NCI-H748 (cell line): ENCODE measurements around the gene KAZN.
A peak's percentile ranks its signal among the peaks of the same experiment; 100 is the strongest.

ENCODE experiments used
- DNase-seq: peaks from one replicate; lab custom pipeline; 2025; ENCODE audit not compliant: unreplicated experiment; lab: John Stamatoyannopoulos, UW

Gene KAZN

DNA sequence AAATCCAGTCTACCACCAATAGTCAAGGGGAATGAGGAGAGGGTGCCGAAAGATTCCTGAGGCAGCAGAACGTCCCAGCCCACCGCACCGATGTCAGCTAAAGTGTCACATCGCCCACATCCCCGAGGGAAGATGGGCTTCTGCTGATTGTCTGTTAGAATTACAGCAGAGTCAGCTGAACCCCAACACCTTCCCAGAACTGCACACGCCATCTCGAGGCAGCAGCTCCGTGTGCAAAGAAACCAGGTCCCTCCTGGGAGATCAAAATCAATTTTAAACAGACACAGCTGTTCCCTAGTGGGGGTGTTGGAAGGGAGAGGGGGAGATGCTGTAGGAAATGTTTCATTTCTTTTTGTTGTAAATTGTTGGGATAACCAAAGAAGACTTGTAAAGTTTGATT, 12.8 kb upstream of the KAZN start:
- DNase-seq = no peak

DNA sequence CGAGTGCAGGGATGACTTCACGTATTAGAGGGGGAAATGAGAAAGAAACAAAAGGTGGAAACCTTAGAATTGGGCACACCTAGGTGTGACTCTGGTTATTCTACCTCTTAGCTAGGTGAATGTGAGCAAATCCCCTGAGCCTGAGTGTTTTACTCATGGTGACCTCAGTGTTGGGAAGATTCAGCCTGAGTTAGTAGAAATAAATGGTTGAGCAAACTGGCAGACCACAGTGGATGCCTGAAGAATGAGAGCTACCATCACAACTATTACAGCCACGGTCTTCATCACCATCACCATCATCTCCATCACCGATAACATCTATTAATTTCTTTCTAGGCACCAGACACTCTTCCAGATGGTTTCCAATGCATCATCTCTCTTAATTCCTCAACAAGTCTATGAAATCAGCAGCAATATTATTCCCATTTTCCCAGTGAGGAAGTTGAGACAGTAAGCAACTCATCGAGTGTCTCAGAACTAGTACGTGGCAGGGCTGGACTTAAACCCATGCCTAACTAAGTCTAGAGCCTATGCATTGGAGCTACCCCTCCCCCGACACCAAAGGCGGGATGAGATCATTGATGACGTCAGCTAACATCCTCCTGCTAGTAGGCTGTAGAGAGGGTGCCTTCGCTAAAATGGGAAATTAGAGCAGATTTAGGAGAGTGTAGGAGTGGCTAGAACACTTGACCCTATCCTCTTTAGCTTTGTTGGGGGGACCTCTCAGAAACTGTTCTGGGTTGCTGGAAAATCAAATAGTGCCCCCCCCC, 7.9 kb upstream of the KAZN start:
- DNase-seq = no peak

DNA sequence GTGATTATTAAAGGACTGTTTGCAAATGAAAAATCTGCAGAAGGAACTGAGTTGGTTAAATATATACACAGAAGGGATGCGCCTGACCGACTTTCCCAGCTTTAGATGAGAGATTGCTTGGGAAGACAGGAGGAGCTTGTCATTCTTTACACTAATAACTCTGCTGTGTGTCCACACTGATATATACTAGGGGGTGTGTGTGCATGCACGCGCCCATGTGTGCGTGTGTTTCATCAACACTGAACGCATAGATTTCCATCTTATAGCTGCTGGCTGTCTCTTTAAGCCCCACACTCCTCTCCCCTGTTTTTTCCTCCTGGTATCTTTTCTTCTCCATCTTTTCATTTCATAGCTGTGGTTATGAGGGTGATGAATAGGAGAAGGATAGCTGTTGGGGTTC, 6.9 kb upstream of the KAZN start:
- no peak for DNase-seq

DNA sequence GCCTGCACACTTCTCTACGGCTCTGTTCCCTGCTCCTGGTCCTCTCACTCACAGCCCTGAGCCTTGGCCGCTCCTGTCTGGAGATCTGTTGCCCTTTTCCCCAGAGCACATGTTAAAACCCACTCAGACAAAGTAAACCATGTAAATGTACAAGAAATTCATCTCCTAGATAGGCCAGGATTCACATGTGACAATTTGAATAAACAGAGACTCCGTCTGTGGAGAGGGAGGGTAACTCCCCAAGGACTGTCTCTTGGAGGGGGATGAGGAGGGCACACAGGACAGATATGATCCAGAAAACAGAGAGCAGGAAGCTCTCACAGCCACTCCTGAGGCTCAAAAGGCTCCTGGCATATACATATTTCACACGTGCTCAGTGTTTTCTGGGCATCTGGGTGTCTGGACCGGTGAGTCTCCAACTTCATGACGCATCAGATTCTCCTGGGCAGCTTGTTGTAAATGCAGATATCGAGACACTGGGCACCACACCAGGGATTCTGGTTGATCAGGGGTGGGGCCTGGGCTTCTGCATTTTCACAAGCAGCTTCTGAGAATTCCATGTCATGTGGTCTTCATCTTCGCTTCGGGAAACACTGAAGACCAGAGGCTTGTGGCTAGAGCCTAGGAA, 6.4 kb upstream of the KAZN start:
- no peak for DNase-seq

DNA sequence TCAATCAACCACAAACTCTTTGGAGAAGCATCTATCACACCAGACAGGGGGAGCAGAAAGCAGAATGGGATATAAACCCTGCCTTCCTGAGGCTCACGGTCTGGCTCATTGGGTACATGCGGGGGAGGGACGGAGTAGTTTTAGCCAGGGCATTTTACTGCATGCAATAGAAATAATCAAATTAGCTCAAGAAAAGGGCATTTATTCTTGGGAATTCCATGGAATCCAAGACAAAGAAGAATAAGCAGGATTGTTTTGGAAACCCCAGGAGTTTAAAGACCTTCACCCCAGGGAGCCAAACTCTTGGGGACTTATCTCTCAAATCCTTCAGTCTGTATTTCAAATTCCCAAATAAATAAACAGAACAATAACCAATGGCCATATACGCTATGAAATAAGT, 5.2 kb upstream of the KAZN start:
- DNase-seq = no peak

DNA sequence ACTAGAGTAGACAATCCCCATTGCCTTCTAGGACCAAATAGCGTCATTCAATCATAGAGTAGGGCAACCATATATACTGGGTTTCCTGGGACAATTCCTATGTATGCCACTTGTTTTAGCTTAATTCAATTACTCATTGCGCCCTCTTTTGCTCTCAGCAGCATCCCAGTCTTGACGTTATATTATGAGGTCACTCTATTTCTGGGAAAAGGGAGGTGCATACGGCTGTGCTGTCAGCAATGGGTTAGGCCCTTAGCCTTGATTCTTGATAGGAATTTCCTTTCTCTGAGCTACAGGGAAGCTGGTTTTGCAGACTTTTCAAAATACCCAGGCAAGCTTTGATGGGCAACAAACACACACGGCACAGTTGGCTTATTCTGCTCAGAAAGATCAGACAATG, 4.4 kb upstream of the KAZN start:
- no peak for DNase-seq

DNA sequence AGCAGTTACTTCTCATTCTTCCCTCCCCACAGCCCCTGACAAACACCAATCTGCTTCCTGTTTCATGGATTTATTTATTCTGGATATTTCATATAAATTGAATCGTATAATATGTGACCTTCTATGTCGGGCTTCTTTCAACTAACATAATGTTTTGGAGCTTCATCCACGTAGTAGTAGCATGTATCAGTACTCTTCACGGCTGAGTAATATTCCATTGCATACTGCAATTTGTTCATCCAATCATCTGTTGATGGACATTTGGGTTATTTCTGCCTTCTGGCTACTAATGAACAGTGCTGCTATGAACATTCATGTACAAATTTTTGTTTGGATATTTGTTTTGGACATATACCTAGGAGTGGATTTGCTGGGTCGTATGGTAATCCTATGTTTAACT, 1.9 kb upstream of the KAZN start:
- no peak for DNase-seq

DNA sequence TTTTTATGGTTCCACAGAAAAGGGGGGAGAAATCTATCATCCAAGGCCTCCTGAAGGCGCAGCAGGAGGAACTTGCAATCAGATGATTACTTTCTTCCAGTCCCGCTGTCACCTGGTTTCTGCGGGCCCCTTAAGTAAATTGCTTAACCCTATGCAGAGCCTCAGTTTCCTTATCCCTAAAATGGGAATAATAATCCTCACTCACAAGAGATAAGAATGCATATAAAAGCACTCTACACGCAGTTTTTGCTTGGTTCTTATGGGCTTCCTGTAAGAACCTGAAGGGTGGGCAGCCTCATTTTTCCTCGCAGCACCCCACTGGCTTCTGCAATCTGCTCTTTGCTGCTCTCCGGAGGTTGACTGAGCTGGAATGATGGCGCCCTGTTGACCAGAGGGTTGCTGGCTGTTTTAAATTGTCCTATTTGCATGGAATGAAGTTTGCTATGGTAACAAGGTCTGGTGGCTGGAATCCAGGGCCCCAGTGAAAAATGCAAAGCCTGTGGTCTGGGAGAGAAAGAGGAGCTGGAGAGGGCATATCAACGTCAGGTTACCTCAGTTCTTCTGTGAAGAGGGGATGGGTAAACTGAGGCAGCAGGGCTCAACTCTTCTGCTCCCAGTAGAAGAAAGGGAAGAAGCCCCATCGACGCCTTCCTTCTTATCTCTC, 1.0 kb upstream of the KAZN start:
- peak; percentile 63 for DNase-seq

DNA sequence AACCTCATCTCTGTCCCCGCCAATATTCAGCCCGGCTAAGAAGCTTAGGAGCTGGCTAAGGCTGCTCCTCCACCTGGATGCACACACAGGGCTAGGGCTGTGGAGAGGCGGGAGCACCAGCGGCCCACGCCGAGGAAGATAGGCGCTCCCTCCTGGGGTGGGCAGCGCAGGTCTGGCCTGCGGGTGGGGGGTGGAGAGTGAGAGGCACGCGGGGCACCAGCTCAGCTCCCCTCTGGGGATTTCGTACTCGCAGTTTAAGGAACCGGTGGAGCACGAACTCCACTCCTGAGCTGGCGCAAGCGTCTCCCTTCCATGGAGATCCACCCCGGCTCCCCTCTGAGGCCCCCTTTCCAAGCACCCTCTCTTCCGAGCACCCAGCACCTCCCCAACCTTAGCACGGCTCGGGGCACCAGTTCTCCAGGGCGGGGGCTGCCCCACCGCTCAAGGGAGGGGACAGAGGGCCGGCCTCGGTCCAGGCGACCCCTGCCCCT, 433 bp upstream of the KAZN start:
- peak; percentile 62 for DNase-seq

DNA sequence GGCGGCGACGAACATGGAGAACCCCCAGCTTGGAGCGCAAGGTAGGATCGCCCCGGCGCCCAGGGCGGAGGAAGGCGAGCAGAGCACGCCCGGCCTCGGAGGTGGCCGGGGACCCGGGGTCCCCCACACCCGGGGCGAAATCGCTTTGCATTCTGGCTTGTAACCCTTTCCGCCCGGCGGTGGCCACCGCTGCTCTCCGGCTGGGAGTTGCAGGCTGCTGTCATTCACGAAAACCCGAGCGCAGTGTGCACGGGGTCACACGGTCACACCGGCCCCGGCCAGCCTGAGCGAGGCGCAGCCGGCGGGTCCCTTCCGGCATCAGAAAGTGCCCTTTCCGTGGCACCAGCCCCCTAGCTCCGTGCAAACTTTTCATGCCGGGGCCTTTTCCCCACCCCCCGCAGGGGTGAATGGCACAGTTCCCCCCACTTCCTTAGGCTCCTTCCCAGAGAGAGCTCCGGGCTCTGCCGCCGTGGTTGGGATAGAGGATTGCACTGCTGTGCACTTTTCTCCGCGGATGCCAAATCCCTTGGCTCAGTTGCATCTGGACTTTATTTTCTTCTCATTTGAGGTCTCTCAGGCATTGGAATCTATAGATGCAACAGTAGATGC, 802 bp downstream of the KAZN start:
- DNase-seq = peak; percentile 39

DNA sequence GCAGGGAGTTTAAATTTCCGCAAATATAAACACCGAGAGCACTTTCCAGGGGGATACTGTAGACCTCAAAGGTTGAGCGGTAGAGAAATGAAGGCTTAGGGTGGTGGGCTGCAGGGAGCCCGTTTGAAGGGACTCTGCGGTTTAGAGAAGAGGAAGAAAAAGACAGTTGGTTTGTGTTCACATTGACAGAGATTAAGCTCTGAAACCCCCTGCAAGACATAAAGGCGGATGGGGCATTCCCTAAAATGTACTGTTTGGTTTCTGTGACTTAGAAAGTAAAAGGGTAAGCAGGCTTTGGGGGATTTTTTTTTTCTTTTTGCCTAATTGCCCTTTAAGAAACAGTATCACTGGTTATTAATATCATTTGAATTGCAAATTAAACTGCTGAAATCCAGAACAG, 1.3 kb downstream of the KAZN start:
- DNase-seq = no peak

DNA sequence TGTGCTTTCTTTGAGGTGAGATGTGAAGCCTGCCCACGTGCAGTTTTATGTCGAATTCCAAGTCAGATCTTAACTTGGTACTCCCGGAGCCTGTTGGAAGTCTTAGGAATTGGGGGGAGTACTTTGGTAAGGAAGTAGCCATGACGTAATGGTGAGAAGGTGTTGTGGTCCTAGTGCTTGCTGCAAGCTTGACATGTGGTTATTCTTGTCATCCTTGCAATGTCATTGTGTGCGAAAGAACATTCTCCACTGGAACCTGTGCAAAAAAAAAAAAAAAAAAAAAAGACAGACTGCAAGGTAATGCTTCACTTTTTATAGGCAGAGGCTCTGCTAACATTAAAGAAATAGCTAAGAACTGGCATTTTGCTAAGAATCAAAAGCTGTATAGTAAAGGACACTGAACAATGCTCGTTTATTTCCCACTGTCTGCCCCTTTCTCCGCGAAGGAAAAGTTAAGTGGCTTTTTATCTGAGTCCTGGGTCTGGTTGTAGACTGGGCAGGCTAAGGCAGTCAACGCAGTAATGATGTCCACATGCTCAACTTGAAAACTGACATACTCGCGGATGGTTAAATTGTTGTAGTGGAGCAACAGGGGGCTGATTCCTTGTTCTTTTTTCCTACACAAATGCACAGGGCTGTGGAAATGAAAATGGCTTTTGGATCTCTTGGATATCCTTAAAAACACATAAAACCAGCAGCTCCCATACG, 2.1 kb downstream of the KAZN start:
- peak; percentile 4 for DNase-seq

DNA sequence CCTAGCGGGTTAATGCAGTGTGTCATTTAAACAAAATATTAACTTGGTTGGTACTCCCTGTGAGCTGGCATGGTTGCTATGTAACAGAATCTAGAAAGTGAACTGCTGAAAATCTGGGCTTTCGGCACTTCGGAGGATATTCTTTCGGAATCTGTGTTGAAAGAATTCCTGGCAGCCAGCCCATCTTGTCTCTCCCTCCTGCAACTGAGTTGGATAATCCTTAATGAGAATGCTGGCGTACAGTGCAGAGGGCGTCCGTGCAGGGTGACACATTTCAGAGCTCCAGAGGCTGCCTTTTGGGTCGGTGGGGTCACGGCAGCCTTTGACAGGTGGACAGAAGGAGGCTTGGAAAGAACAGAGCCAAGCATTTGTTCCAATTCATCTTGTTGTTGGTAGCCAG, 3.7 kb downstream of the KAZN start:
- peak; percentile 18 for DNase-seq

DNA sequence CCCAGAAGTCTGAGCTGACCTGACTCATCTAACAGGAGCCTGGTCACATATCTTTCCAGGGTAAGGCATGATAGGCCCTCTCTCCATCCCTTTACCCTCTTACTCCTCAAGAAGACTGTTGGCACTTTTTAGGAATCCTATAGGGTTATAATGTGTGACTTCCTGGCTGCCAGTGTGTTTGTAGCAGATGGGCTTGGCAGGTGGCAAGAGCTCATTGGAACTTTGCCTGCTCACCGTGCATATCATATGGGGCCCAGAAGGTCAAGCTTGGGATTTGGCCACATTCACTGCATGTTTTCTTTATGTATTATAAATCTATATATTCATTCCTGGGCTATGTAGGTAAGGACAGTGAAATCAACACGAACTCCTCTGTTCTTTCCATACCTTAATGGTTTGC, 5.2 kb downstream of the KAZN start:
- DNase-seq = no peak

DNA sequence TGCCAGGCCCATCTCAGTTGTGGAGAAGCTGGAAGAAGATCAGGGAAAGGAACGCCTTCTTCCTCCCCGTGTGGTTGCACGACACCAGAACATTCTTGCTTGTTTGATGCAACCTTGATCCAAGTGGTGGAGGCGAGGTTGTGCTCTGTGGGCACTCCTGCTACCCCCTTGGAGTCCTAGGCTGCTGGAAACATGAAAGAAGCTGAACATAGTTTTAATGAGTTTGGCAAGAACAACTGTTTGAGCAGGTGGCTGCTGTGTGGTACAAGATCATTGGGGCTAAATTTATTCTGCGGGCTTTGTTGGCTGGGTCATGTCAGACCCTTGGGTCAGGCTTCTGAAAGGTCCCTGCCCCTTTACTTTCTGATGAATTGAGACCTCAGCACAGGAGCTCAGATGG, 5.9 kb downstream of the KAZN start:
- DNase-seq = no peak

DNA sequence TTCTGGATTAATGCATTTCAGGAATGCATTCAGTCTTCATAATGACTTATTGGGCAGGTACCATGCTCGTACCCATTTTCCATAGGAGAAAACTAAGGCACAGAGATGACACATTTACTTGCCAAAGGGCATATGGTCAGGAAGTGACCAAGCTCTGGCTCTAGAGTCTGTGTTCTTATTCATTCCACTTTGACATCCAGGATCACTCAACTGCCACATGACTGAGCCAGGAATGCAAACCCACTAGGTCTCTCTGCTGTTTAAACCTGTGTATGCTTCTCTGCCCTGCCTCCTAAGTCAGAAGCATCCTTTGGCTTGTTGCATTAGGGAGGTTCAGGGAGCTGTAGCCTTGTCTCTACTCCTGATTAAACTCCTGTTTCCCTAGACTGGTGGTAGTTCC, 7.5 kb downstream of the KAZN start:
- DNase-seq = no peak

DNA sequence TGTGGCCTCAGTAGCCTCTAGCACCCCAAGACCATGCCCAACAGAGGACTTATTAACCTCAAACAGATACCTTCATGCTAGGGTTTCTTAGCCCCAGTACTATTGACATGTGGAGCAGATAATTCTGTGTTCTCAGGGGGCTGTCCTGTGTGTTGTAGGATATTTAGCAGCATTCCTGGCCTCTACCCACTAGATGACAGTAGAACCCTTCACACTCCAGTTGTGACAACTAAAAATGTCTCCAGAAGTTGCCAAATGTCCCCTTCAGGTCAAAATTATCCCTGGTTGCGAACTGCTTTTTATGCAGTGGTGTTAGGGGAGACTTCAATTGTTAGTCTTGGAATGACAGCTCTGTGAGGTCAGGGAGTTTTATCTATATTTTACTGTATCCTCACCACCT, 8.1 kb downstream of the KAZN start:
- no peak for DNase-seq

DNA sequence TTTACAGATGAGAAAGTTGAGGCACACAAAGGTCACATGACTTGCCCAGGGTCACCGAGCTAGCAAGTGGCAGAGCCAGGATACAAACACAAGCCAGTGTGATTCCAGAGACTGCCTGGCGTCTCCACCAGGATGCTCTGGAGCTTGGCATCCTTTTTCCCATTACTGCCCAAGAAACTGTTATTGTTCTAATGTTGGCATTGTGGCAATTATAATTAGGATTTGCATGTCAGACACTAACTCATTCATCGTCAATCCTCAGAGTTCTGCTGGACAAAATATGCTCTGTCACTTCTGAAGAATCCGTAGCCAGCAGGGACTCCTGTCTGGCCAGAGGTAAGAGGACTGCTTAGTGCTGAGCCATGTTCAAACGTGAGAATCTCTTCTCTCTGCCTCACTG, 8.8 kb downstream of the KAZN start:
- no peak for DNase-seq

DNA sequence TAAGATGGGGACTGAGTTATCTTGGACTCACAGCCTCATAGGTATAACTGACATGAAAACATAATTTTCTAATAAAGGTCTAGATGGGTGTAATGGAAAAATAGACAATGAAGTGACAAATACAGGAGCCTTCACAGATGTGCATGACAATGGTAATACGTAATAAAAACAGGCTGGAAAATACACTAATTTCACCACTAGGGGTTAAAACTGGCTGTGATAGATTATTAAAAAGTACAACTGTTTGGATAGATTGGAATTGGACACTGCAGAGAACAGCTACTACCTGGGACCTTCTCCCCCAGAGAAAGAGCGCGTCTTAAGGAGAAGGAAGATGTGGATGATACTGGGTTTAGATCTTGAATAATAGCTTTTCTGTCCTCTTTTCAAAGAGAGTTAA, 9.8 kb downstream of the KAZN start:
- no peak for DNase-seq

DNA sequence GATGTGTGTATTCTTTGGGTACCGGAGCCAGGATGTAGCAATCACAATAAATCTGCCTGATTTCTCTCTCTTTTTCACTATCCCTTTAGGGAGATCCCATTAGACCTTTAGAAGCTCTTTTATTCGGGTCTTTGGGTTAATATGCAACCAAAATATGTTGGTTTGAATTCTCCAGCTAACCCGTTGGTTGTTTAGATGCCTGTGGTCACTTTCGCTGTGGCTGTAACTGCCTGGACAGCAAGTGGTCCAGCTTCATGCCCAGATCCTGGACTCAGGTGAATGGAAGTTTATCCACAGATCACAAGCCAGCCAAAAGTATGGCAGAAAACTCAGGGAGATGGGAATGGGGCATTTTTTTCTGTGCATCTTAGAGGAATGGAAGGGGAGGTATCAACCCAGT, 12.3 kb downstream of the KAZN start:
- DNase-seq = no peak

DNA sequence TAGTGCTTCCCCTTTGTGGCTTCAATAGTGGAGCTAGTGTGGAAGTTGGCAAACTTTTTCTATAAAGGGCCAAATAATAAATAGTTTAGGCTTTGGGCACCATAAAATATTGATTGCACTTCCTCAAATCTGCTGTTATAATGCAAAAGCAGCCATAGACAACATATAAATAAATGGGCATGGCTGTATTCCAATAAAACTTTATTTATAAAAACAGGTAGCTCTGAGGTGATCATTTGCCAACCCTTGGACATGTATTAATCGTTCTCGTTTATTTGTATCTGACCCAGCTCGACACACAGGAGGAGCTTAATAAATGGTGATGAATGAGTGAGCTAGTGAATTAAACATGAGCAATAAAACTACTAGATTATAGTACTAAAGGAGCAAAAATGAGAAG, 13.3 kb downstream of the KAZN start:
- no peak for DNase-seq
